ENCODE data around the gene CLEC16A. TPM values are rescaled to one million over a fixed set of nuclear protein-coding genes. Genes with fewer than 3 reads are reported as not detected.

The CLEC16A gene
- total and polyA plus RNA-seq, 9 of the 15 experiments (the other 6 are each of a cell fraction or from before 2014, with no cell fraction given): 1.00 to 22.3 (median 10.0) TPM

- DNase-seq (ENCODE audit: extremely low read depth in 1 of 4, low spot score in 3 of 4): no peak
- Histone ChIP-seq H2AFZ (ENCODE audit: low read depth, low read length) (no peak overlapping the region), H3K36me3 (ENCODE audit: control insufficient read depth, insufficient read depth, low read length) (0 out of 3 replicates have a peak, but pooled peaks cover 5% of the 10 kb centered on the region), H3K27ac (ENCODE audit: extremely low read depth, low read depth, low read length) (no peak overlapping the region), H3K4me3 (no peak overlapping the region), H3K27me3 (ENCODE audit: control insufficient read depth in 2 of 2, insufficient read depth in 2 of 2, low read length in 2 of 2) (no peaks in the 10 kb centered on the region), H3K79me2 (ENCODE audit: control insufficient read depth, insufficient read depth, low read length) (no peaks in the 10 kb centered on the region), H3K9ac (ENCODE audit: insufficient read depth in 1 of 2, low read depth in 2 of 2, low read length in 2 of 2) (no peak overlapping the region; a peak in 1 of 4 replicates), H3K4me2 (ENCODE audit: insufficient read depth, low read length) (no peak overlapping the region), H4K20me1 (replicated peaks; ENCODE audit: control insufficient read depth, insufficient read depth, low read length) (no peaks in the 10 kb centered on the region), H3K9me3 (replicated peaks; ENCODE audit: control insufficient read depth, insufficient read depth, low read depth, low read length) (no peaks in the 10 kb centered on the region), H3K9me1 (ENCODE audit: control insufficient read depth, insufficient read depth, low read length) (no peaks in the 10 kb centered on the region), H3K4me1 (replicated peaks in 1 of 2; ENCODE audit: control insufficient read depth in 2 of 2, insufficient read depth in 2 of 2, low read length in 2 of 2) (no peaks in the 10 kb centered on the region; a peak in 1 of 5 replicates)
- intact Hi-C loops (cut with micrococcal nuclease) (no loop called here), in situ Hi-C loops (cut with MboI) (no loop called here)
- CTCF ChIA-PET (ENCODE audit: low intra/inter-chr PET ratio): no interaction called here
- WGBS (ENCODE audit: insufficient coverage, low coverage, missing lambda C conversion rate): 88% methylated on average over 1 of the region's 1 CpG
- FAIRE-seq: no peak
- POLR2A ChIA-PET: no interaction called here
- TF ChIP-seq BRD9 (IDR thresholded peaks at IDR 0.05; ENCODE audit: low read depth, partially characterized antibody) (no peak), DIDO1 (tag; IDR thresholded peaks at IDR 0.05; ENCODE audit: low read depth) (no peak), SIN3B (IDR thresholded peaks at IDR 0.05; ENCODE audit: low read depth) (no peak), TFAM (CRISPR knock-in tag; conservative IDR thresholded peaks at IDR 0.05) (no peak), GTF3C2 (IDR thresholded peaks at IDR 0.05; ENCODE audit: borderline replicate concordance, extremely low read depth, insufficient read length) (no peak), BMI1 (IDR thresholded peaks at IDR 0.05; ENCODE audit: low read length) (no peak)
- TF ChIP-seq, protein P1, sequence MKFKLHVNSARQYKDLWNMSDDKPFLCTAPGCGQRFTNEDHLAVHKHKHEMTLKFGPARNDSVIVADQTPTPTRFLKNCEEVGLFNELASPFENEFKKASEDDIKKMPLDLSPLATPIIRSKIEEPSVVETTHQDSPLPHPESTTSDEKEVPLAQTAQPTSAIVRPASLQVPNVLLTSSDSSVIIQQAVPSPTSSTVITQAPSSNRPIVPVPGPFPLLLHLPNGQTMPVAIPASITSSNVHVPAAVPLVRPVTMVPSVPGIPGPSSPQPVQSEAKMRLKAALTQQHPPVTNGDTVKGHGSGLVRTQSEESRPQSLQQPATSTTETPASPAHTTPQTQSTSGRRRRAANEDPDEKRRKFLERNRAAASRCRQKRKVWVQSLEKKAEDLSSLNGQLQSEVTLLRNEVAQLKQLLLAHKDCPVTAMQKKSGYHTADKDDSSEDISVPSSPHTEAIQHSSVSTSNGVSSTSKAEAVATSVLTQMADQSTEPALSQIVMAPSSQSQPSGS (CRISPR knock-in tag; IDR thresholded peaks at IDR 0.05): no peak
- no peak for ATAC-seq
- BruUV-seq (replicated peaks): no TSS peak
Measured at GRCh38 chr16:11011326-11011725, 67.0 kb downstream of the CLEC16A start.

Data from K562 (cell line).